Measurements from ENCODE around the gene VGLL1. TPM values are rescaled to one million over a fixed set of nuclear protein-coding genes. Genes with fewer than 3 reads are reported as not detected.

Gene VGLL1
- total RNA-seq, 2 donors from 2014 or later = not detected

- Histone ChIP-seq H3K27me3 (replicated peaks; ENCODE audit: insufficient read depth) (no peaks in the 10 kb centered on the region), H3K36me3 (no peaks in the 10 kb centered on the region), H3K9me3 (no peaks in the 10 kb centered on the region), H3K4me1 (ENCODE audit: control insufficient read depth in 1 of 2, low read depth in 2 of 2) (no peaks in the 10 kb centered on the region), H3K27ac (no peak overlapping the region), H3K4me3 (no peak overlapping the region)
- DNase-seq (ENCODE audit: low spot score) (no peak), ATAC-seq (ENCODE audit: insufficient number of reproducible peaks, low FRiP score, low read depth) (no peak)
- no peak for TF ChIP-seq CTCF (IDR thresholded peaks at IDR 0.05)
Measured at GRCh38 chrX:136585960-136586359, 53.9 kb downstream of the VGLL1 start.

GRCh38 chrX:136586386-136586785 lies 54.4 kb downstream of the VGLL1 start:
- H3K9me3 ChIP-seq = no peaks in the 10 kb centered on the region
- ATAC-seq (ENCODE audit: insufficient number of reproducible peaks, low FRiP score, low read depth) (no peak), DNase-seq (ENCODE audit: low spot score) (no peak)
- no peaks in the 10 kb centered on the region for H3K4me1 ChIP-seq (ENCODE audit: control insufficient read depth in 1 of 2, low read depth in 2 of 2)
- no peaks in the 10 kb centered on the region for H3K27me3 ChIP-seq (replicated peaks; ENCODE audit: insufficient read depth)
- H3K36me3 ChIP-seq = no peaks in the 10 kb centered on the region
- H3K4me3 ChIP-seq = no peak overlapping the region
- H3K27ac ChIP-seq = no peak overlapping the region
- TF ChIP-seq CTCF (IDR thresholded peaks at IDR 0.05) = no peak

- ATAC-seq (ENCODE audit: insufficient number of reproducible peaks, low FRiP score, low read depth) (no peak), DNase-seq (ENCODE audit: low spot score) (no peak)
- Histone ChIP-seq H3K4me1 (ENCODE audit: control insufficient read depth in 1 of 2, low read depth in 2 of 2) (no peaks in the 10 kb centered on the region), H3K9me3 (no peaks in the 10 kb centered on the region), H3K27ac (no peak overlapping the region), H3K36me3 (no peaks in the 10 kb centered on the region), H3K27me3 (replicated peaks; ENCODE audit: insufficient read depth) (no peaks in the 10 kb centered on the region), H3K4me3 (no peak overlapping the region)
- TF ChIP-seq CTCF (IDR thresholded peaks at IDR 0.05) = no peak
Measured at GRCh38 chrX:136587532-136587931, 55.5 kb downstream of the VGLL1 start.

- Histone ChIP-seq H3K36me3 (no peaks in the 10 kb centered on the region), H3K27ac (no peak overlapping the region), H3K27me3 (replicated peaks; ENCODE audit: insufficient read depth) (no peaks in the 10 kb centered on the region), H3K4me3 (no peak overlapping the region), H3K4me1 (ENCODE audit: control insufficient read depth in 1 of 2, low read depth in 2 of 2) (no peaks in the 10 kb centered on the region), H3K9me3 (no peaks in the 10 kb centered on the region)
- DNase-seq (ENCODE audit: low spot score) = no peak
- no peak for ATAC-seq (ENCODE audit: insufficient number of reproducible peaks, low FRiP score, low read depth)
- TF ChIP-seq CTCF (IDR thresholded peaks at IDR 0.05) = no peak
Measured at GRCh38 chrX:136588036-136588435, 56.0 kb downstream of the VGLL1 start.

GRCh38 chrX:136589966-136590365 lies 58.0 kb downstream of the VGLL1 start:
- no peaks in the 10 kb centered on the region for H3K4me1 ChIP-seq (ENCODE audit: control insufficient read depth in 1 of 2, low read depth in 2 of 2)
- H3K9me3 ChIP-seq = no peaks in the 10 kb centered on the region
- no peak overlapping the region for H3K27ac ChIP-seq
- no peak for TF ChIP-seq CTCF (IDR thresholded peaks at IDR 0.05)
- ATAC-seq (ENCODE audit: insufficient number of reproducible peaks, low FRiP score, low read depth) (no peak), DNase-seq (ENCODE audit: low spot score) (no peak)
- H3K27me3 ChIP-seq (replicated peaks; ENCODE audit: insufficient read depth) = no peaks in the 10 kb centered on the region
- H3K36me3 ChIP-seq = no peaks in the 10 kb centered on the region
- no peak overlapping the region for H3K4me3 ChIP-seq

All from thoracic aorta (tissue), 2 donors.